IMR-90 (cell line): ENCODE measurements around the gene HFE. TPM values are rescaled to one million over a fixed set of nuclear protein-coding genes. Genes with fewer than 3 reads are reported as not detected.

ENCODE experiments used
- ATAC-seq: fragments of 200-7000 bp; cut with Tn5 transposase; 2 replicates; pipeline ENCODE4 v1.9.1; 2020; ENCODE audit warnings: low read depth, mild to moderate bottlenecking, moderate library complexity
- BruUV-seq: library from RNA; stranded (reverse); fragments of 400-500 nt; replicated peaks from 2 replicates; lab custom pipeline; 2021; lab: Mats Ljungman, UMichigan
- CTCF ChIA-PET: fragments of 300-600 bp; formaldehyde crosslinking; extraction: SDS; loops from one replicate; lab custom pipeline; 2021; ENCODE audit warnings: antibody characterized with exemption; lab: Yijun Ruan, JAX
- POLR2A ChIA-PET: fragments of 300-600 bp; sonication (Branson Sonifier 250); formaldehyde crosslinking; loops from one replicate; lab custom pipeline; 2022; ENCODE audit warnings: antibody characterized with exemption; ENCODE audit not compliant: unreplicated experiment; lab: Charles Lee
- DNase-seq: peaks from one replicate; pipeline ENCODE4 v3.0.0; 2013
- H2AFZ ChIP-seq: replicated peaks from 2 replicates; pipeline ENCODE3; 2013; ENCODE audit warnings: low read length, mild to moderate bottlenecking; ENCODE audit not compliant: poor library complexity
- H2AK5ac ChIP-seq: 2 replicates; pipeline ENCODE4 v1.6.1; 2013; ENCODE audit warnings: low read depth, low read length, inconsistent platforms
- H2AK9ac ChIP-seq: replicated peaks from 2 replicates; pipeline ENCODE3; 2013; ENCODE audit warnings: mild to moderate bottlenecking, low read depth, low read length, moderate library complexity; ENCODE audit not compliant: poor library complexity
- H2BK120ac ChIP-seq: 2 replicates; pipeline ENCODE4 v1.6.1; 2013; ENCODE audit warnings: low read depth, low read length, inconsistent platforms
- H2BK15ac ChIP-seq: 3 replicates; pipeline ENCODE4 v1.6.1; 2013; ENCODE audit warnings: low read depth, low read length, inconsistent platforms
- H2BK20ac ChIP-seq: 2 replicates; pipeline ENCODE4 v1.6.1; 2013; ENCODE audit warnings: low read depth, mild to moderate bottlenecking, inconsistent platforms, low read length, moderate library complexity
- H2BK5ac ChIP-seq: 2 replicates; pipeline ENCODE4 v1.6.1; 2013; ENCODE audit warnings: mild to moderate bottlenecking, low read depth, low read length, inconsistent platforms; ENCODE audit not compliant: poor library complexity, severe bottlenecking
- H3K14ac ChIP-seq: replicated peaks from 2 replicates; pipeline ENCODE4 v1.6.1; 2013; ENCODE audit warnings: low read depth, low read length, inconsistent platforms
- H3K18ac ChIP-seq: 2 replicates; pipeline ENCODE4 v1.6.1; 2013; ENCODE audit warnings: low read depth, low read length, control low read depth
- H3K23ac ChIP-seq: 2 replicates; pipeline ENCODE4 v1.6.1; 2013; ENCODE audit warnings: low read depth, low read length, inconsistent platforms
- H3K27ac ChIP-seq: 2 replicates; pipeline ENCODE4 v1.5.1; 2013; ENCODE audit warnings: mild to moderate bottlenecking, control low read depth, low read length; ENCODE audit not compliant: insufficient read depth
- H3K27me3 ChIP-seq: 2 replicates; pipeline ENCODE4 v1.6.1; 2013; ENCODE audit warnings: low read length; ENCODE audit not compliant: control insufficient read depth, insufficient read depth
- H3K36me3 ChIP-seq: 2 replicates; pipeline ENCODE4 v1.6.1; 2013; ENCODE audit warnings: low read length, mixed read lengths; ENCODE audit not compliant: control insufficient read depth, insufficient read depth
- H3K4ac ChIP-seq: 2 replicates; pipeline ENCODE4 v1.6.1; 2013; ENCODE audit warnings: low read depth, low read length, inconsistent platforms
- H3K4me1 ChIP-seq: 2 replicates; pipeline ENCODE4 v1.6.1; 2013; ENCODE audit warnings: low read length, mixed read lengths; ENCODE audit not compliant: control insufficient read depth, insufficient read depth
- H3K4me2 ChIP-seq: 2 replicates; pipeline ENCODE4 v1.6.1; 2013; ENCODE audit warnings: low read depth, mild to moderate bottlenecking, control low read depth, low read length, moderate library complexity
- H3K4me3 ChIP-seq: 2 replicates; pipeline ENCODE4 v1.5.1; 2013; ENCODE audit warnings: low read depth, mild to moderate bottlenecking, control low read depth, low read length, moderate library complexity; ENCODE audit not compliant: insufficient read depth
- H3K56ac ChIP-seq: 2 replicates; pipeline ENCODE4 v1.6.1; 2013; ENCODE audit warnings: low read length, inconsistent platforms; ENCODE audit not compliant: insufficient read depth; ENCODE audit errors: extremely low read depth
- H3K79me1 ChIP-seq, 2 experiments: 2 replicates each; pipeline ENCODE4 v1.6.1; 2013; ENCODE audit warnings: low read length in 2 of 2, inconsistent platforms in 1 of 2, low read depth in 1 of 2
- H3K9ac ChIP-seq: 2 replicates; pipeline ENCODE4 v1.6.1; 2013; ENCODE audit warnings: low read depth, low read length, control low read depth
- H3K9me1 ChIP-seq: 2 replicates; pipeline ENCODE4 v1.6.1; 2013; ENCODE audit warnings: low read length, inconsistent platforms; ENCODE audit not compliant: insufficient read depth
- H3K9me3 ChIP-seq: 2 replicates; pipeline ENCODE4 v1.6.1; 2013; ENCODE audit warnings: low read length; ENCODE audit not compliant: control insufficient read depth, insufficient read depth
- H4K20me1 ChIP-seq: 2 replicates; pipeline ENCODE4 v1.6.1; 2013; ENCODE audit warnings: low read length, inconsistent platforms; ENCODE audit not compliant: insufficient read depth
- H4K5ac ChIP-seq: 2 replicates; pipeline ENCODE4 v1.6.1; 2013; ENCODE audit warnings: mild to moderate bottlenecking, low read depth, low read length, control low read depth
- H4K8ac ChIP-seq, 2 experiments: 2 replicates each; pipeline ENCODE4 v1.6.1; 2013; ENCODE audit warnings: low read depth in 2 of 2, low read length in 2 of 2, control low read depth in 1 of 2, inconsistent platforms in 1 of 2
- H4K91ac ChIP-seq: 2 replicates; pipeline ENCODE4 v1.6.1; 2013; ENCODE audit warnings: low read depth, low read length, inconsistent platforms; ENCODE audit not compliant: insufficient read depth
- CEBPB ChIP-seq: IDR thresholded peaks from 2 replicates; pipeline ENCODE4 v1.6.1; 2012; ENCODE audit warnings: low read depth, low read length, improper control_type of control experiment
- CHD1 ChIP-seq: IDR thresholded peaks from 2 replicates; pipeline ENCODE4 v1.6.1; 2012; ENCODE audit warnings: low read depth, low read length, improper control_type of control experiment
- MXI1 ChIP-seq: IDR thresholded peaks from 2 replicates; pipeline ENCODE4 v1.6.1; 2012; ENCODE audit warnings: low read depth, mild to moderate bottlenecking, low read length, moderate library complexity, borderline replicate concordance
- NFE2L2 ChIP-seq: fragments of 150-350 bp; IDR thresholded peaks from 2 replicates; pipeline ENCODE4 v1.6.1; 2016; ENCODE audit warnings: low read depth, mild to moderate bottlenecking, low read length
- POLR2A ChIP-seq: IDR thresholded peaks from 2 replicates; pipeline ENCODE4 v1.6.1; 2012; ENCODE audit warnings: mild to moderate bottlenecking, low read depth, low read length
- RAD21 ChIP-seq: IDR thresholded peaks from 2 replicates; pipeline ENCODE4 v1.6.1; 2012; ENCODE audit warnings: low read length, improper control_type of control experiment
- RCOR1 ChIP-seq: IDR thresholded peaks from 2 replicates; pipeline ENCODE4 v1.6.1; 2012; ENCODE audit warnings: mild to moderate bottlenecking, low read length, improper control_type of control experiment; ENCODE audit not compliant: insufficient replicate concordance
- WGBS, 2 experiments: methylation state at CpG; one replicate each; pipeline versions ENCODE4 v1.1.5 to v1.1.7; 2013; ENCODE audit warnings: missing lambda C conversion rate in 2 of 2; ENCODE audit not compliant: insufficient read length in 1 of 2; ENCODE audit errors: extremely low coverage in 2 of 2; 5-methylcytosine and 5-hydroxymethylcytosine counted together
- dilution Hi-C: fragments of 300-500 bp; cut with HindIII; formaldehyde crosslinking; loops from one replicate; pipeline ENCODE4 v1.14.3; 2018; ENCODE audit warnings: low sequenced_read_pairs; ENCODE audit not compliant: unreplicated experiment
- in situ Hi-C: fragments of 300-500 bp; cut with MboI; formaldehyde crosslinking; loops from 3 replicates; pipeline ENCODE4 v1.14.3; 2019; ENCODE audit warnings: low sequenced_read_pairs, inconsistent platforms, mixed read lengths
- intact Hi-C: fragments of 100-400 bp; cut with micrococcal nuclease; formaldehyde crosslinking; loops from 2 replicates; pipeline ENCODE4 v1.10.0; 2022
- polyA plus RNA-seq, 3 experiments: library from polyadenylated mRNA; depleted of rRNA; stranded (reverse); fragments of >200 nt; gene quantifications; 2 replicates each; pipeline ENCODE4 v1.2.3, GENCODE V29; 2012; ENCODE audit warnings: low replicate concordance in 1 of 3
- total RNA-seq: library from RNA; depleted of rRNA; stranded (reverse); fragments of >200 nt; gene quantifications from 2 replicates; pipeline ENCODE4 v1.2.3, GENCODE V29; 2012
- TF ChIP-seq, protein P1 (sequence below): conservative IDR thresholded peaks from 2 replicates; pipeline ENCODE4 v1.5.1; 2012; ENCODE audit warnings: mild to moderate bottlenecking, low read depth, low read length, improper control_type of control experiment

The HFE gene
- total and polyA plus RNA-seq, 2 of the 4 experiments (the other 2 are of a cell fraction) = 14.9 to 15.7 TPM

DNA sequence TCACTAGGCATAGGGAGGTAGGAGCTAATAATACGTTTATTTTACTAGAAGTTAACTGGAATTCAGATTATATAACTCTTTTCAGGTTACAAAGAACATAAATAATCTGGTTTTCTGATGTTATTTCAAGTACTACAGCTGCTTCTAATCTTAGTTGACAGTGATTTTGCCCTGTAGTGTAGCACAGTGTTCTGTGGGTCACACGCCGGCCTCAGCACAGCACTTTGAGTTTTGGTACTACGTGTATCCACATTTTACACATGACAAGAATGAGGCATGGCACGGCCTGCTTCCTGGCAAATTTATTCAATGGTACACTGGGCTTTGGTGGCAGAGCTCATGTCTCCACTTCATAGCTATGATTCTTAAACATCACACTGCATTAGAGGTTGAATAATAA is 1.1 kb downstream of the HFE start:
- H4K5ac ChIP-seq = peak overlapping the region; percentile 40
- 50% methylated on average over 2 of the region's 5 CpGs; no CpG with 5 or more reads in 1 of the 2 experiments for WGBS, 2 experiments
- H3K27ac ChIP-seq = peak overlapping the region; percentile 67; the same call in 1 of the 2 replicates
- H2AK5ac ChIP-seq = peak overlapping the region; percentile 14; the same call in 1 of the 2 replicates
- TF ChIP-seq NFE2L2 = no peak
- TF ChIP-seq MXI1 = no peak
- TF ChIP-seq, protein P1, sequence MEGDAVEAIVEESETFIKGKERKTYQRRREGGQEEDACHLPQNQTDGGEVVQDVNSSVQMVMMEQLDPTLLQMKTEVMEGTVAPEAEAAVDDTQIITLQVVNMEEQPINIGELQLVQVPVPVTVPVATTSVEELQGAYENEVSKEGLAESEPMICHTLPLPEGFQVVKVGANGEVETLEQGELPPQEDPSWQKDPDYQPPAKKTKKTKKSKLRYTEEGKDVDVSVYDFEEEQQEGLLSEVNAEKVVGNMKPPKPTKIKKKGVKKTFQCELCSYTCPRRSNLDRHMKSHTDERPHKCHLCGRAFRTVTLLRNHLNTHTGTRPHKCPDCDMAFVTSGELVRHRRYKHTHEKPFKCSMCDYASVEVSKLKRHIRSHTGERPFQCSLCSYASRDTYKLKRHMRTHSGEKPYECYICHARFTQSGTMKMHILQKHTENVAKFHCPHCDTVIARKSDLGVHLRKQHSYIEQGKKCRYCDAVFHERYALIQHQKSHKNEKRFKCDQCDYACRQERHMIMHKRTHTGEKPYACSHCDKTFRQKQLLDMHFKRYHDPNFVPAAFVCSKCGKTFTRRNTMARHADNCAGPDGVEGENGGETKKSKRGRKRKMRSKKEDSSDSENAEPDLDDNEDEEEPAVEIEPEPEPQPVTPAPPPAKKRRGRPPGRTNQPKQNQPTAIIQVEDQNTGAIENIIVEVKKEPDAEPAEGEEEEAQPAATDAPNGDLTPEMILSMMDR = no peak
- TF ChIP-seq RCOR1 = no peak
- TF ChIP-seq RAD21 = no peak
- no peak for TF ChIP-seq CEBPB
- TF ChIP-seq POLR2A = no peak
- TF ChIP-seq CHD1 = no peak
- ATAC-seq (no peak; the same call in 1 of the 2 replicates), DNase-seq (no peak)
- POLR2A ChIA-PET = no interaction called here
- H3K9ac ChIP-seq = peak overlapping the region; percentile 81
- H2AK9ac ChIP-seq = peak overlapping the region; percentile 13
- peak overlapping the region; percentile 55 to 82; a peak in 3 of 4 replicates for H4K8ac ChIP-seq
- H3K9me1 ChIP-seq = peaks cover 14% of the 10 kb centered on the region
- H2BK15ac ChIP-seq = no peak overlapping the region
- H2AFZ ChIP-seq = peak overlapping the region; percentile 78
- dilution Hi-C loops = no loop called here
- no peak overlapping the region for H2BK20ac ChIP-seq
- intact Hi-C loops = no loop called here
- peak overlapping the region; percentile 17; the same call in 1 of the 2 replicates for H4K91ac ChIP-seq
- H4K20me1 ChIP-seq = no peaks in the 10 kb centered on the region
- H3K36me3 ChIP-seq = no peaks in the 10 kb centered on the region; the same call in 1 of the 2 replicates
- peaks cover 5% of the 10 kb centered on the region for H3K4me1 ChIP-seq
- peak overlapping the region; percentile 18 for H3K4ac ChIP-seq
- H3K23ac ChIP-seq = peak overlapping the region; percentile 13
- peak overlapping the region; percentile 8; the same call in 1 of the 2 replicates for H3K18ac ChIP-seq
- H3K9me3 ChIP-seq = no peaks in the 10 kb centered on the region
- H3K14ac ChIP-seq = peak overlapping the region; percentile 39
- CTCF ChIA-PET = interaction anchor here (2.2 kb wide), 1 partner anchor 23 kb away, joined by 9 read pairs; no protein-coding TSS in a partner anchor
- H3K4me2 ChIP-seq = peak overlapping the region; percentile 90
- H3K27me3 ChIP-seq = no peaks in the 10 kb centered on the region
- BruUV-seq = TSS peak; percentile 56
- peak overlapping the region; percentile 76 for H2BK5ac ChIP-seq
- H3K56ac ChIP-seq = no peak overlapping the region; the same call in 1 of the 2 replicates
- peaks cover 5 to 29% of the 10 kb centered on the region in 2 experiments for H3K79me1 ChIP-seq
- peak overlapping the region; percentile 71; the same call in 1 of the 2 replicates for H3K4me3 ChIP-seq
- peak overlapping the region; percentile 1; the same call in 1 of the 2 replicates for H2BK120ac ChIP-seq
- in situ Hi-C loops = no loop called here
